Esophagus squamous epithelium (tissue), 5 donors: ENCODE measurements around the gene RAVER2. TPM values are rescaled to one million over a fixed set of nuclear protein-coding genes. Genes with fewer than 3 reads are reported as not detected.

Experiments used
- DNase-seq: peaks from one replicate; lab custom pipeline; 2025; lab: John Stamatoyannopoulos, UW
- H3K27ac ChIP-seq, 4 donors: fragments of 200-600 bp; sonication (generic); one replicate each; pipeline ENCODE4 v1.5.1; 2016 to 2019; ENCODE audit warnings: mild to moderate bottlenecking in 1 of 4
- H3K27me3 ChIP-seq, 4 donors: fragments of 200-600 bp; sonication (generic); 1 replicate in 3 of 4; 2 replicates in 1 of 4; pipeline versions ENCODE4 v1.5.1 to v1.6.0; 2017 to 2021; ENCODE audit warnings: antibody characterized with exemption in 1 of 4
- H3K36me3 ChIP-seq, 3 donors: fragments of 200-600 bp; sonication (generic); one replicate each; pipeline ENCODE4 v1.5.1; 2016 to 2019
- H3K4me1 ChIP-seq, 3 donors: fragments of 200-600 bp; sonication (generic); one replicate each; pipeline ENCODE4 v1.5.1; 2017 to 2019
- H3K4me3 ChIP-seq, 4 donors: fragments of 200-600 bp; sonication (generic); 1 replicate in 3 of 4; 2 replicates in 1 of 4; pipeline ENCODE4 v1.5.1; 2016 to 2019; ENCODE audit warnings: mild to moderate bottlenecking in 2 of 4, moderate library complexity in 1 of 4
- H3K9me3 ChIP-seq, 3 donors: fragments of 200-600 bp; sonication (generic); one replicate each; pipeline ENCODE4 v1.5.1; 2016 to 2019
- CTCF ChIP-seq, 6 experiments: fragments of 450-650 bp in 4 of 6; fragments of 200-600 bp in 2 of 6; sonication (generic) in 2 of 6; IDR thresholded peaks; one replicate each; pipeline ENCODE4 v1.5.1; 2016 to 2019; ENCODE audit warnings: antibody characterized with exemption in 6 of 6, mild to moderate bottlenecking in 4 of 6, moderate library complexity in 4 of 6
- POLR2A ChIP-seq, 4 donors: fragments of 450-650 bp; IDR thresholded peaks; one replicate each; pipeline ENCODE4 v1.6.1; 2017; ENCODE audit warnings: antibody characterized with exemption in 4 of 4, mild to moderate bottlenecking in 4 of 4, moderate library complexity in 3 of 4
- WGBS, 2 donors: methylation state at CpG; one replicate each; pipeline ENCODE4 v1.1.5; 2018; 5-methylcytosine and 5-hydroxymethylcytosine counted together
- intact Hi-C: fragments of 100-400 bp; cut with DNase I; formaldehyde crosslinking; loops from one replicate; pipeline ENCODE4 v1.15.0; 2022
- total RNA-seq, 4 donors: library from RNA; depleted of rRNA; stranded (reverse); fragments of >200 nt; gene quantifications; one replicate each; pipeline ENCODE4 v1.1.0, GENCODE V29; 2016
- donor health status: DM: yes; HTN: yes; CAD: no.

The RAVER2 gene
- total RNA-seq, 4 donors from 2014 or later: 7.1 to 17.0 (median 11.8) TPM

- Histone ChIP-seq H3K4me3 (no peak overlapping the region), H3K9me3 (no peaks in the 10 kb centered on the region), H3K4me1 (peaks cover 0 to 19% (median 3%) of the 10 kb centered on the region in 3 donors), H3K27ac (no peak overlapping the region), H3K36me3 (peaks cover 13 to 98% (median 19%) of the 10 kb centered on the region in 3 donors), H3K27me3 (no peaks in the 10 kb centered on the region)
- intact Hi-C loops: no loop called here
- no peak for DNase-seq
- 90 to 95% methylated on average over 10 to 11 of the region's 13 CpGs for WGBS, 2 donors
- TF ChIP-seq CTCF (IDR thresholded peaks at IDR 0.05) (no peak), POLR2A (IDR thresholded peaks at IDR 0.05) (no peak)
These were observed 101.1 kb downstream of the RAVER2 start for GRCh38 chr1:64845831-64846425.

GRCh38 chr1:64846573-64847430 is 101.9 kb downstream of the RAVER2 start:
- H3K27me3 ChIP-seq: no peaks in the 10 kb centered on the region
- no peak overlapping the region for H3K4me3 ChIP-seq
- DNase-seq: no peak
- TF ChIP-seq CTCF (IDR thresholded peaks at IDR 0.05) (no peak), POLR2A (IDR thresholded peaks at IDR 0.05) (no peak)
- H3K9me3 ChIP-seq: no peaks in the 10 kb centered on the region
- H3K36me3 ChIP-seq: peaks cover 10 to 96% (median 14%) of the 10 kb centered on the region in 3 donors
- intact Hi-C loops: no loop called here
- peaks cover 0 to 11% (median 3%) of the 10 kb centered on the region in 3 donors for H3K4me1 ChIP-seq
- 81 to 82% methylated on average over 6 to 9 of the region's 10 CpGs for WGBS, 2 donors
- H3K27ac ChIP-seq: no peak overlapping the region

GRCh38 chr1:64847666-64848065 is 102.8 kb downstream of the RAVER2 start:
- WGBS, 2 donors: 60 to 78% methylated on average over 1 to 4 of the region's 4 CpGs
- intact Hi-C loops: no loop called here
- Histone ChIP-seq H3K9me3 (no peaks in the 10 kb centered on the region), H3K4me1 (peaks cover 0 to 2% (median 0%) of the 10 kb centered on the region in 3 donors), H3K36me3 (peaks cover 10 to 98% (median 14%) of the 10 kb centered on the region in 3 donors), H3K4me3 (no peak overlapping the region), H3K27ac (no peak overlapping the region), H3K27me3 (no peaks in the 10 kb centered on the region)
- TF ChIP-seq CTCF (IDR thresholded peaks at IDR 0.05): no peak
- TF ChIP-seq POLR2A (IDR thresholded peaks at IDR 0.05): no peak
- DNase-seq: no peak

- intact Hi-C loops: no loop called here
- WGBS, 2 donors: 90 to 100% methylated on average over 2 to 3 of the region's 3 CpGs
- no peak overlapping the region for H3K4me3 ChIP-seq
- peaks cover 10 to 98% (median 14%) of the 10 kb centered on the region in 3 donors for H3K36me3 ChIP-seq
- no peaks in the 10 kb centered on the region for H3K27me3 ChIP-seq
- TF ChIP-seq POLR2A (IDR thresholded peaks at IDR 0.05): no peak
- no peak for TF ChIP-seq CTCF (IDR thresholded peaks at IDR 0.05)
- H3K9me3 ChIP-seq: no peaks in the 10 kb centered on the region
- H3K4me1 ChIP-seq: no peaks in the 10 kb centered on the region
- H3K27ac ChIP-seq: no peak overlapping the region
- DNase-seq: no peak
These were observed 103.3 kb downstream of the RAVER2 start for GRCh38 chr1:64848136-64848535.

- no peak overlapping the region for H3K4me3 ChIP-seq
- peaks cover 10 to 98% (median 14%) of the 10 kb centered on the region in 3 donors for H3K36me3 ChIP-seq
- H3K4me1 ChIP-seq: no peaks in the 10 kb centered on the region
- H3K9me3 ChIP-seq: no peaks in the 10 kb centered on the region
- H3K27me3 ChIP-seq: no peaks in the 10 kb centered on the region
- no peak overlapping the region for H3K27ac ChIP-seq
- TF ChIP-seq CTCF (IDR thresholded peaks at IDR 0.05) (no peak), POLR2A (IDR thresholded peaks at IDR 0.05) (no peak)
- DNase-seq: no peak
- WGBS, 2 donors: 94% methylated on average over 4 of the region's 4 CpGs
- intact Hi-C loops: no loop called here
These were observed 103.9 kb downstream of the RAVER2 start for GRCh38 chr1:64848803-64849202.
